Right lobe of liver (tissue), 6 donors: ENCODE measurements around the gene MYT1. TPM values are rescaled to one million over a fixed set of nuclear protein-coding genes. Genes with fewer than 3 reads are reported as not detected.

ENCODE experiments used
- ATAC-seq, 4 donors: fragments of 200-7000 bp; cut with Tn5 transposase; one replicate each; pipeline ENCODE4 v1.9.1; 2020; ENCODE audit warnings: mild to moderate bottlenecking in 4 of 4, moderate library complexity in 4 of 4
- DNase-seq, 3 donors: peaks; one replicate each; pipeline ENCODE4 v3.0.0-alpha.2; 2020
- H3K27ac ChIP-seq, 3 donors: fragments of 200-600 bp; one replicate each; pipeline ENCODE4 v1.8.0; 2022
- H3K27me3 ChIP-seq, 2 donors: fragments of 200-600 bp; one replicate each; pipeline ENCODE4 v1.8.0; 2022
- H3K36me3 ChIP-seq, 4 donors: fragments of 200-600 bp; sonication (generic) in 1 of 4; one replicate each; pipeline versions ENCODE4 v1.5.1 to v1.8.0; 2017 to 2022; ENCODE audit warnings: control low read depth in 1 of 4
- H3K4me1 ChIP-seq, 4 donors: fragments of 200-600 bp; sonication (generic) in 1 of 4; one replicate each; pipeline versions ENCODE4 v1.5.1 to v1.8.0; 2017 to 2022; ENCODE audit warnings: control low read depth in 1 of 4
- H3K4me3 ChIP-seq, 3 donors: fragments of 200-600 bp; one replicate each; pipeline ENCODE4 v1.8.0; 2022
- H3K9me3 ChIP-seq, 4 donors: fragments of 200-600 bp; sonication (generic) in 1 of 4; one replicate each; pipeline versions ENCODE4 v1.5.1 to v1.8.0; 2017 to 2022; ENCODE audit warnings: control low read depth in 1 of 4
- POLR2A ChIP-seq: fragments of 450-650 bp; IDR thresholded peaks from one replicate; pipeline ENCODE4 v1.6.1; 2017; ENCODE audit warnings: antibody characterized with exemption, mild to moderate bottlenecking
- WGBS: methylation state at CpG from one replicate; pipeline ENCODE4 v1.1.6; 2018; ENCODE audit warnings: low coverage, low lambda C conversion rate; ENCODE audit not compliant: insufficient coverage; ENCODE audit errors: missing lambda C conversion rate; 5-methylcytosine and 5-hydroxymethylcytosine counted together
- intact Hi-C, 2 donors: fragments of 100-400 bp; cut with DNase I; formaldehyde crosslinking; loops; one replicate each; pipeline versions ENCODE4 v1.11.2 to v1.14.1; 2022
- total RNA-seq, 6 experiments: library from RNA; depleted of rRNA in 2 of 6; stranded (reverse); fragments of >200 nt in 2 of 6; fragmentation: NEBNext Ultra II Directional in 3 of 6; extraction: Animal tissue kit (Norgen Biotek cat#: 25700) in 3 of 6; gene quantifications; one replicate each; pipeline versions ENCODE4 v1.1.0 to v1.2.4, GENCODE V29; 2016 to 2023
- TF ChIP-seq, protein P1 (sequence below), 4 donors: fragments of 200-600 bp in 3 of 4; fragments of 450-650 bp in 1 of 4; IDR thresholded peaks; one replicate each; pipeline versions ENCODE4 v1.5.1 to v1.8.0; 2016 to 2022; ENCODE audit warnings: antibody characterized with exemption in 4 of 4, mild to moderate bottlenecking in 2 of 4
- donor health status: DM: no; HTN: yes; CAD: no.
- donor health status: DM: no; HTN: no; CAD: no.
- donor health status: DM: no; HTN: no; CAD: no.
- donor health status: DM: no; HTN: yes; CAD: no.
- donor health status: DM: no; HTN: yes; CAD: no.

The MYT1 gene
- total RNA-seq, 6 experiments from 2014 or later = 0.06 to 0.09 TPM; not detected in 4

DNA sequence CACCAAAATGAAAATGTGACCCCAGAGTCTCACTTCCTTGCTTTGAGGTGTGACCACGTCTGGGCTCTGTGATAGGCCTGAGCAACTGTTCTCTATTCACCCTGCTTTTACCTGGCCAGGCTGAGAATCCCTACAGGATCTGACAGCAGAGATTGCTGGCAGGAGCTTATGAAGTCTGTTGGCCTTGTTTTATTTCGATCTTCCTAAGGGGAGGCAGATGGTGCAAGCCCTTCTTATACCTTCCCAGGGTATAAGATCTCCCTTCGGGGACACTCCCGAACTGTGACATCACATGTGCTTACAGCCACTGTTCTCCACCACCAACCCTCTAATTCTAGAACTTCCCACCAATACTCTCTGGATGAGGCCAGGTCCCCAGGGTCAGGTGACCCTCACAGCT lies 26.8 kb downstream of the MYT1 start:
- intact Hi-C loops = no loop called here
- WGBS = 93% methylated on average over 4 of the region's 4 CpGs
- Histone ChIP-seq H3K36me3 (no peaks in the 10 kb centered on the region), H3K27ac (no peak overlapping the region), H3K4me3 (no peak overlapping the region), H3K9me3 (no peaks in the 10 kb centered on the region), H3K27me3 (no peaks in the 10 kb centered on the region), H3K4me1 (peaks cover 0 to 3% (median under 1%) of the 10 kb centered on the region in 4 donors)
- ATAC-seq (no peak), DNase-seq (no peak)
- TF ChIP-seq, protein P1, sequence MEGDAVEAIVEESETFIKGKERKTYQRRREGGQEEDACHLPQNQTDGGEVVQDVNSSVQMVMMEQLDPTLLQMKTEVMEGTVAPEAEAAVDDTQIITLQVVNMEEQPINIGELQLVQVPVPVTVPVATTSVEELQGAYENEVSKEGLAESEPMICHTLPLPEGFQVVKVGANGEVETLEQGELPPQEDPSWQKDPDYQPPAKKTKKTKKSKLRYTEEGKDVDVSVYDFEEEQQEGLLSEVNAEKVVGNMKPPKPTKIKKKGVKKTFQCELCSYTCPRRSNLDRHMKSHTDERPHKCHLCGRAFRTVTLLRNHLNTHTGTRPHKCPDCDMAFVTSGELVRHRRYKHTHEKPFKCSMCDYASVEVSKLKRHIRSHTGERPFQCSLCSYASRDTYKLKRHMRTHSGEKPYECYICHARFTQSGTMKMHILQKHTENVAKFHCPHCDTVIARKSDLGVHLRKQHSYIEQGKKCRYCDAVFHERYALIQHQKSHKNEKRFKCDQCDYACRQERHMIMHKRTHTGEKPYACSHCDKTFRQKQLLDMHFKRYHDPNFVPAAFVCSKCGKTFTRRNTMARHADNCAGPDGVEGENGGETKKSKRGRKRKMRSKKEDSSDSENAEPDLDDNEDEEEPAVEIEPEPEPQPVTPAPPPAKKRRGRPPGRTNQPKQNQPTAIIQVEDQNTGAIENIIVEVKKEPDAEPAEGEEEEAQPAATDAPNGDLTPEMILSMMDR (IDR thresholded peaks at IDR 0.05) = no peak
- TF ChIP-seq POLR2A = no peak

DNA sequence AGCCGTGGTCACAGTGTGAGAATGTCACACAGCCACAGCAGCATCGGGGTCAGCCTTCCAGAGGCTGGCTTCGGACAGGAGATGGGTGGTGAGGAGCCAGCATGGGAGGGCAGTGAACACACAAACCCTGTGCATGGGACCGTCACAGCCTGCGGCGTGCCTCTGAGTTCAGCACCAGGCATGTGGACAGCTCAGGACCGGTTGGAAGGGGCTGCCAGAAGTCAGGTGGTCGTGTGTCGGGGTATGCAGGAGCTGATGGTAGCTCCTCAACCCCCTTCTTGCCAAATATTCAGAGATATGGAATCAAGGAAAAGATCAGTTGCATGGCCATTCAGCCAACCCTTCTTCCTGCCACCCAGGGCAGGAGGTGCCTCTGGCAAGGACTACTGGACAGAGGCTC lies 28.2 kb downstream of the MYT1 start:
- no peak overlapping the region for H3K27ac ChIP-seq
- 40% methylated on average over 5 of the region's 9 CpGs for WGBS
- H3K4me3 ChIP-seq = no peak overlapping the region
- intact Hi-C loops = no loop called here
- ATAC-seq (no peak), DNase-seq (peak in 1 of 3 donors; percentile 27)
- peaks cover 0 to 5% (median 1%) of the 10 kb centered on the region in 4 donors for H3K4me1 ChIP-seq
- no peaks in the 10 kb centered on the region for H3K9me3 ChIP-seq
- no peaks in the 10 kb centered on the region for H3K27me3 ChIP-seq
- no peaks in the 10 kb centered on the region for H3K36me3 ChIP-seq
- TF ChIP-seq, protein P1 (IDR thresholded peaks at IDR 0.05) = no peak

DNA sequence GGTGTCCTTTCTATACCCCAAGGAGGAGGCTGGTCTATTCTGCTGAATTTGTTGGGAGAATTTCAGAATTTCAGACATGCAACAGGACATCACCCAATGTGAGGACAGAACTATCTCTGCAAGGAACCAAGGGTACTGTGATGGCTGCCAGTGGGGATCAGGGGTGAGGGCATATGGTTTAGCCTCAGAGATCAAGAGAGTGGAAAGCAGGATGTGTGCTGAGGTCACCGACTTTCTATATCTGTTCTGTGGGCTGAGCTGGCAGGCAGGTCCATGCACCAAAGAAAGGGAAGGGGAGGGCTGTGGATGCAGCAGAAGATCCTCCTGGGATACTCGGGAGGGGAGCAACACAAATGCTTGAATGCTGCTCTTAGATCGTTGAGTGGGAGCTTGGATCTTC lies 28.8 kb downstream of the MYT1 start:
- Histone ChIP-seq H3K4me1 (peaks cover 0 to 5% (median 1%) of the 10 kb centered on the region in 4 donors), H3K36me3 (no peaks in the 10 kb centered on the region), H3K4me3 (no peak overlapping the region), H3K9me3 (no peaks in the 10 kb centered on the region), H3K27me3 (no peaks in the 10 kb centered on the region), H3K27ac (no peak overlapping the region)
- DNase-seq (no peak), ATAC-seq (no peak)
- WGBS = 50% methylated on average over 1 of the region's 3 CpGs
- TF ChIP-seq, protein P1 (IDR thresholded peaks at IDR 0.05) = no peak
- TF ChIP-seq POLR2A = no peak
- intact Hi-C loops = no loop called here

DNA sequence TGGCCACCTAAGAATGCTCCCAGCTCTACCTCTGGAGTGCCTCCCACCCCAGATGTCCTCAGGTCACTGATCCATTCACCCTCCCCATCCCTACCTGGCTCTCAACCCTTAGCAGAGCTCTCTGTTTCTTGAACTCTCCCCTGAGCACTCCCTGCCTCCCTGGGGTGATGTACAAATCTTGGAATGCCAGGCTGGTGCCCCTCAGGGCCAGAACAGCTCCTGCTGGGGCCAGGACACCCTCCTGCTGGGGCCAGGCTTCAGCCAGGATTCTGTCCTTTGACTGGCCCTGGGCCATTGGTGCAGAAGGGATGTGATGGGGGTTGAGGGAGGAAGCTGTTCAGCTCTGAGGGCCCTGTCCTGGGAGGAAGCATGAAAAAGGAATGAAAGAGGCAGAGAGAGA lies 30.0 kb downstream of the MYT1 start:
- no peak for ATAC-seq
- intact Hi-C loops = no loop called here
- peaks cover 0 to 5% (median 0%) of the 10 kb centered on the region in 4 donors for H3K4me1 ChIP-seq

More for the DNA sequence above, 30.0 kb downstream of the MYT1 start:
- H3K9me3 ChIP-seq = no peaks in the 10 kb centered on the region
- H3K27me3 ChIP-seq = no peaks in the 10 kb centered on the region
- no peak for DNase-seq
- TF ChIP-seq, protein P1 (IDR thresholded peaks at IDR 0.05) = no peak
- no peaks in the 10 kb centered on the region for H3K36me3 ChIP-seq
- H3K4me3 ChIP-seq = no peak overlapping the region
- no peak overlapping the region for H3K27ac ChIP-seq
